NCI-H1105 treated with DMSO at 0.1 percent for 48 hours (cell line): ENCODE results near the gene TNFRSF11A.

Source experiments
- DNase-seq: peaks from one replicate; lab custom pipeline; 2025; lab: John Stamatoyannopoulos, UW

The TNFRSF11A gene

GRCh38 chr18:62325806-62326645 lies 916 bp downstream of the TNFRSF11A start:
- peak; percentile 44 for DNase-seq

GRCh38 chr18:62326646-62327348 lies 1.7 kb downstream of the TNFRSF11A start:
- DNase-seq = no peak

- DNase-seq = no peak
Observed at GRCh38 chr18:62327977-62328376, 2.9 kb downstream of the TNFRSF11A start.

GRCh38 chr18:62328586-62329525 lies 3.7 kb downstream of the TNFRSF11A start:
- DNase-seq = no peak

GRCh38 chr18:62329691-62330454 lies 4.8 kb downstream of the TNFRSF11A start:
- no peak for DNase-seq

- DNase-seq = no peak
Observed at GRCh38 chr18:62330650-62331049, 5.5 kb downstream of the TNFRSF11A start.

- DNase-seq = no peak
Observed at GRCh38 chr18:62331581-62332356, 6.7 kb downstream of the TNFRSF11A start.

- DNase-seq = no peak
Observed at GRCh38 chr18:62332431-62332830, 7.3 kb downstream of the TNFRSF11A start.

- no peak for DNase-seq
Observed at GRCh38 chr18:62332964-62333695, 8.0 kb downstream of the TNFRSF11A start.

GRCh38 chr18:62334120-62334519 lies 9.0 kb downstream of the TNFRSF11A start:
- no peak for DNase-seq

GRCh38 chr18:62335494-62335893 lies 10.4 kb downstream of the TNFRSF11A start:
- DNase-seq = no peak

GRCh38 chr18:62336618-62337017 lies 11.5 kb downstream of the TNFRSF11A start:
- no peak for DNase-seq

GRCh38 chr18:62337336-62337735 lies 12.2 kb downstream of the TNFRSF11A start:
- DNase-seq = no peak

- DNase-seq = no peak
Observed at GRCh38 chr18:62338446-62339105, 13.5 kb downstream of the TNFRSF11A start.

- DNase-seq = no peak
Observed at GRCh38 chr18:62339106-62339988, 14.2 kb downstream of the TNFRSF11A start.

GRCh38 chr18:62340996-62341395 lies 15.9 kb downstream of the TNFRSF11A start:
- no peak for DNase-seq

GRCh38 chr18:62341473-62341872 lies 16.4 kb downstream of the TNFRSF11A start:
- peak; percentile 75 for DNase-seq

GRCh38 chr18:62342884-62343283 lies 17.8 kb downstream of the TNFRSF11A start:
- no peak for DNase-seq
